GM19372 (cell line): ENCODE results near the gene PPL.

ENCODE experiments used
- ATAC-seq: cut with Tn5 transposase; IDR thresholded peaks from one replicate; pipeline ENCODE4 v1.9.1; 2021; ENCODE audit warnings: mild to moderate bottlenecking, low read depth, moderate library complexity; ENCODE audit not compliant: unreplicated experiment

Gene PPL

DNA sequence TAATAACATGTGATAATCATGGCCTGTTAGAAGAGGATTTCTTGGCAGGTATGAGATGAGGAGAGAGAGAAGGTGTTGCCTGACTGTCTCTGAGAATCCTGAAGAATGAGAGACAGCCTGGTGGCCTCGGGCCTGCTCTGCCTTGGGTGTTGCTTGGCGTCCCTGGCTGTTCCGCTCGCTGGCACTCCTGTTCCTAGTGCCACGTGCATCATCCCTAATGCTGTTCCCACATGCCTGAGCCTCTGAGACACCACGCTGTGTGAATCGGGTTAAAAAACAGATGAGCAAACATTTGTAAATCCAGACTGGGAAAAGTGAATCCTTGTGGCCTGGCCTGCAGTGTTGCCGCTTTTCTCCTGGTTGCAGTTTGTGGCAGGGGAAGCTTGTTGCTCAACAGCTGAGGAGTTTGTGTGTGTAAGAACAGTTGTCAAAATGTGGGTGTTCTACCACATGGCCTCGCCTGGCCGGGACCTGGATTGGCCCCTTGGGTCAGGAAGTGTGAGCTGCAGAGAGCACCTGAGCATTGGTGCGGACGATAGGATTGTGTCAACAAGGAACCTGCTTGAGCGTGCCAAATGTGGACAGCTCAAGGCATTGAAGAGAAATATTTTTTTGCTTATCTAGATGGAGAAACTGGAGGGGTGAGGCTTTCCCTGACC is 67.7 kb downstream of the PPL start:
- ATAC-seq, result no peak

GRCh38 chr16:4868535-4868934 is 68.4 kb downstream of the PPL start:
- no peak for ATAC-seq

- ATAC-seq, result no peak
These were observed 68.9 kb downstream of the PPL start for GRCh38 chr16:4868026-4868425.

DNA sequence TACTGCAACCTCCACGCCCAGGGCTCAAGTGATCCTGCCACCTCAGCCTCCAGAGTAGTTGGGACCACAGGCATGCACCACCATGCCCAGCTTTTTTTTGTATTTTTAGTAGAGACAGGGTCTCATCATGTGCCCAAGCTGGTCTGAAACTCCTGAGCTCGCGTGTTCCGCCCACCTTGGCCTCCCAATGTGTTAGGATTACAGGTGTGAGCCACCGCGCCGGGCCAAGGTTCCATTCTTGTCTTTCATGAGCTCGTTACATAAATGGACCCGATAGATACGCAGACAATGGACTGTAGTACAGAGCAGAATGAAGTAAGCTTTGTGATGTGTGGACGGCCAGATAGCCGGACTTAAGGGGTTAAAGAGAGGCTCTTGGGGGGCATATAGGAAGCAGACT is 70.4 kb downstream of the PPL start:
- no peak for ATAC-seq

- ATAC-seq, result no peak
These were observed 71.6 kb downstream of the PPL start for GRCh38 chr16:4865231-4865860.

DNA sequence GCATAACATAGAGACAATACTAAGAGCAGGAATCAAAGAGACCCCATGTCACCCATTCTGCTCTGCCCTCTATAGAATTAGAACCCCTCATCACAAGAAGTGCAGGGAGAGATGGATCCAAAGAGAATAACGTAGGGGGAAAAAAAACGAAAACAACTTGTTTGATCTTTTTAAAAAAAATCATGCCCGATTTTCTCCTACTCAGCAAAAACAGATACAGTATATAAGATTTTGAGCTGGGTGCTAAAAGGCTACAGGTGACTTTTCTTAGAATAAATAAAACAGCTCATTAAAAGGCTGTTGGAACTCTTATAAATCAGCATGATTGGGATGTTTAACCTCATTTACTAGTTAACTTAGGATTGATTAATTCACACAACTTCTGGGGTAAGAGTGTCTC is 72.2 kb downstream of the PPL start:
- no peak for ATAC-seq

DNA sequence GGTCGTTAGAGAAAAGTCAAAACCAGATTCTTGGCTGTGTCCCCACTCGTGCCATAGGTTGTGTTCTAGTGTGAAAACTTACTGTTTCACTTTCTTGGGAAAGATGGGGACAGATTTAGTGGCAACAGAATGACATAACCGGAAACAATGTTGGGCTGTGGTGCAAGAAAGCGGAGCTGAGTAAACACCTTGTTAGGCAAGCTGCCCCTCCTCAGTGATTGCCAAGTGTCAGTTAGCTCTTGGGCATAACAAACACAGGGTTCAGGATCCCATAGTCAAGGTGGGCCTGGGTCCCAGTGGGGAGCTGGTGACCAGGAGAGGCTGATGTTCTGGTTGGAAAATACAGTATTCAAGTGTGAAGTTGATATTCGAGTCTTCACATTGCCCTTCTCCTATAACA is 74.3 kb downstream of the PPL start:
- ATAC-seq, result no peak

DNA sequence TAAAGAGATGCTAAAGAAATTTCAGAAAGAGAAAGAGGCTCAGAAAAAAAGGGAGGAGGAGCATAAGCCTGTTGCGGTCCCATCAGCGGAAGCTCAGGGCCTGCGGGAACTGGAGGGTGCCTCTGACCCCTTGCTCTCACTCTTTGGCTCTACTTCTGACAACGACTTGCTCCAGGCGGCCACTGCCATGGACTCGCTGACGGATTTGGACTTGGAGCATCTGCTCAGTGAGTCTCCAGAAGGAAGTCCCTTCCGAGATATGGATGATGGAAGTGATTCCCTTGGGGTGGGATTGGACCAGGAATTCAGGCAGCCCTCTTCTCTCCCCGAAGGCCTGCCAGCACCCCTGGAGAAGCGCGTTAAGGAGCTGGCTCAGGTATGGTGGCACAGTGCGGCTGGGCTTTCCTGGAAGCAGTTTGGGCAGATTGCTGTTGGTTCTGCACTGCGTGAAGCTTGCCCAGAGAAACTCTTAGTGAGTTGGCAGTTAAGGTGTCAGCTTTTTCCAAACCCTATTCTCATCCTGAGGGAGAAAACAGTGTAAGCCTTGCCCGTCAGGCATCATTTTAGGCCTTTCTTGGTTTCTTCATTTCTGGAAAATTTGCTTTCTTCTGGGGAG is 76.1 kb downstream of the PPL start:
- ATAC-seq, result no peak

- ATAC-seq, result no peak
These were observed 77.1 kb downstream of the PPL start for GRCh38 chr16:4859900-4860255.

- no peak for ATAC-seq
These were observed 77.6 kb downstream of the PPL start for GRCh38 chr16:4859190-4859899.

GRCh38 chr16:4855804-4856203 is 81.1 kb downstream of the PPL start:
- ATAC-seq, result no peak

DNA sequence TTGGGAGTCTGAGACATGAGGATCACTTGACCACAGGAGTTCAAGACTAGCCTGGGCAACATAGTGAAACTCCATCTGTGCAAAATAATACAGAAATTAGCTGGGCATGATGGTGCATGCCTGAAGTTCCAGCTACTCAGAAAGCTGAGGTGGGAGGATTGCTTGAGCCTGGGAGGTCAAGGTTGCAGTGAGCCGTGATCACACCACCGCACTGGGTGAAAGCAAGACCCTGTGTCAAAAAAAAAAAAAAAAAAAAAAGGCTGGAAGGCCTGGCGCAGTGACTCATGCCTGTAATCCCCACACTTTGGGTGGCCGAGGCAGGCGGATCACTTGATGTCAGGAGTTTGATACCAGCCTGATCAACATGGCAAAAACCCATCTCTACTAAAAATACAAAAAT is 81.6 kb downstream of the PPL start:
- no peak for ATAC-seq

- no peak for ATAC-seq
These were observed 84.6 kb downstream of the PPL start for GRCh38 chr16:4852221-4852872.

DNA sequence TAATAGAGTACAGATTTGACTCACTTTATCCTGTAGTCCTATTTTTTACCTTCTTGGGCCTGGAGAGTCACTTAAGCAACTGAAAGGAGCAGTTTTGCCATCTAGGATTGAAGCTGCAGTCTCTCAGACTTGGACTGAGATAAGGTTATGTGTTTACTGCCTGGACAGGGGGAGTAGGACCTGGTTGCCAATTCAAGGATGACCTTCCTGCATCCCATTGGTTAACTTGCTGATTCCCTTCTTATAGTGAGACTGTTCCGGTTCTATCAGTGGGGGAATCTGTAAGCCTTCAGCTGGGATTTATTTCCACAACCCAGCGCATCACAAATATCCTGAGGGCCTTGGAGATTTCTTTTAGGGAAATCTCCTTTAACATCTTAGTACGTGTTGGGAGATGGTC is 86.7 kb downstream of the PPL start:
- no peak for ATAC-seq

DNA sequence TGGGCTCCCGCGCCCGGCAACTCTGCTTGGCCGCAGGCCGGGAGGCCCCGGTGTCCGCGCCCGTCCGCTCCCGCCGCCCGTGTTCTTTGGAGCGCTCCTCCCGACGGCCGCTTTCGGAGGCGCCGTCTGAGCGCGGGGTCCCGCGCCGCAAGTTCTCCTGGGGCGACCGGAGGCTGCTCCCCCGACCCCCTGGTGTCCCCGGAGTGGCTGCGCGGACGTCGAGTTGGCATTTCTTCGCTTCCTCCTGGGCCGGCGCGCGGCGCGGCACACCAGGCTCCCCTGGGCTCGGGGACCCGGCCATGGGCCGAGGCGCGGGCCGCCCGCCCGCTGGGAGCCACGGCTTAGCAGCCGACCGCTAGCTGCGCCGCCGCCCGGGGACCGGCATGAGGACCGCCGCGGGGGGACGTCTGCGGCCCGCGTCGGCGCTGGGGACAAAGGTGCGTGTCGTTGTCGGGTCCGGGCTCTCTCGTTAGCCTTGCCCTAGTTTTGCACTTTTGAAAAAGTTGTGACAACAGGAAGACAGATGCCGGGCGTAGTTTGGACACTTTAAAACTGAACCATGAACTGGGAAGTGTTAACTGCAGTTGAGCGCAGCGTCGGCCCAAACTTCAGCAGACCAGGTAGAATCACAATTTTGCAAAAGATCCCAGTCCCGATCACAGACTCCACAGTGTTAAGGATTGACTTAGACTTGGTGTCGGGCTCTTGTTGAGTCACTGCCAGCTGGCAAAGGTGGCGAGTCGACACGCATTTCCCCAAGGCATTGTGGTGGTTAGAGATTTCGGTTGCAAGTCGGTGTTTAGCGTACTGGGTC is 89.0 kb downstream of the PPL start:
- peak; percentile 12 for ATAC-seq

DNA sequence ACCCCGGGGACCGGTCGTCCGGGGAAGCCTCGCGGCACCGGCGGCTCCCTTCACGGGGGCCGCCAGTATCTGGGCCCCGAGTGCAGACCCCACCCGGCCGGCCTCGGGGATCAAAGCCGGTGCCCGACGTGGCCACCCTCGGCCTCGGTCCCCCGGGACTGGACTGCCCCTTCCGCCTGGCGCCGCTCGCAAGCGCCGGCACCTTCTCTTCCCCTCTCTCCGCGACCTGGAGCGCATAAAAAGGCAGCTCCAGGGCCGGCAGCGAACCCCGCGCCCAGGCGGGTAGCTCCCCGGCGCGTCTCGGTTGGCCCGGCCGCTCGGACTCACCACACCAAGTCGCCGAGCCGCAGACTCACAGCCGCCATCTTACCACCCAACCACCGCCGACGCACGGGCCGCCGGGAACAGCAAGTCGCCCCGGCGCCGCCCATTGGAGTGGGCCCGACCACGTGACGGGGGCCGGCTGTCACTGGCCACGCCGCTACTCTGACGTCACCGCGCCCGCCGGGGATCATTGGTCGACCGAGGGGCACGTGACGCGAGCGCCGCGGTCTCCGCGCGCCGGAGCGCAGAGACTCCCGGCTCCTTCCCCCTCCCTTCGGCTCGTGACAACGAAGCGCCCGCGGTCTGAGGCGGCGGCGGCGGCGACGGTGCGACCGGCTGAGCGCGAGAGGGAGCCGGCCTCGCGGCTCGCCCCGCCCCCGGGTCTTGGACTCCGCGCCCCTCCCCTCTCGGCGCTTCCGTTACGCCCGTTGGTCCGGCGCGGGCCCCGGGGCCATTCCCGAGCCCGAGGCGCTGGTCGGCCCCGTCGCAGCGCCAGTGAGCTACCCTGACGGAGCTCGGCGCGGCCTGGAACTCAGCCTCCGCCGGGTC is 89.8 kb downstream of the PPL start, which contains the start of the genes GLYR1 and UBN1:
GLYR1 (minus strand) TSS at position 388 of the 873 bp plus-strand sequence; CDS start at position 365, 23 bp downstream.
UBN1 (plus strand) TSS at position 581 of the 873 bp plus-strand sequence. CDS start 5,437 bp downstream, outside the sequence.
- ATAC-seq, result peak; percentile 83

DNA sequence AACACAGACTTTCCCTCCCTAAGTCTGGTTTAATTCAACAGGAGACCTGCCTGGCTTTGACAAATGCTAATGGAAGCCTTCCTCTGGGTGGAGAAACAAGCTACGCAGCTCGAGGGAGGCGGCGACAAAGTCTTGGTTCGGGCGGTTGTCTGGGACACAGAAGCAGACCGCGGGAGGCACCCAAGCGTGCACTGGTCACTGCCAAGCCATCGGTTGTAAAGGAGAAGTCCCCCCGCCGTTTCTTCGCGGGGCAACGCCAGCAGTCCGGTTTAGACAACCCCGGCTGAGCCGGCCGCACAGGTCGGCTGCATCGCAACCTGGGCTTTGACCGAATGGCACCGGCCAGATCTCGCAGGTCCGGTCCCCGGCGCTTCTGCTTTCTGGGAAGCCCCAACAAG is 90.4 kb downstream of the PPL start:
- peak; percentile 25 for ATAC-seq

- no peak for ATAC-seq
These were observed 96.0 kb downstream of the PPL start for GRCh38 chr16:4840984-4841383.

DNA sequence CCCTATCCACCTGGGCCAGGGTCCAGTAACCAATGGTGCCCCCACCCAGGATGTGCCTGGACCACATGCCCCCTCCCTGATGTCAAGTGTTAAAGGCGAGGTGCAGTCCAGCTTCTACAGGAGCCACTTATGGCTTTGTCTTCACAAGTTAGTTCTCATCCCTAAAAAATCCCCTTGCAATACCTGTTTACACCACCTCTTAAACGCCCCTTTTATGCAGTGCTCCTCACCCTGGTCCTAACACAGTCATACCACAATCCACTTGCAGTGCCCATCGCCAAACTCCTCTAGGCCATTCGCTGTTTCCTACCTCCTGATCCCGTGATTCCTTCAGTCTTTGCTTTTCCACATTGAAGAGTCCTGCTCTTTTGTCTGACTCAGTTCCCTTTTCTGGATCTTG is 97.0 kb downstream of the PPL start:
- ATAC-seq, result no peak
